MM.1S (cell line): Measurements from ENCODE around the gene COLEC11.

Experiments used
- DNase-seq: peaks from one replicate; pipeline ENCODE4 v3.0.0-alpha.2; 2015
- H2AFZ ChIP-seq: fragments of 300-600 bp; sonication (generic); 2 replicates; pipeline ENCODE4 v1.6.0; 2016; ENCODE audit warnings: antibody characterized with exemption, low read length
- H3F3A ChIP-seq: fragments of 300-600 bp; sonication (generic); 2 replicates; pipeline ENCODE4 v1.6.1; 2016; ENCODE audit warnings: mild to moderate bottlenecking, antibody characterized with exemption, low read length, moderate library complexity, mixed read lengths; ENCODE audit not compliant: insufficient read depth
- H3K27ac ChIP-seq: fragments of 300-600 bp; sonication (generic); 2 replicates; pipeline ENCODE4 v1.5.1; 2016; ENCODE audit warnings: mild to moderate bottlenecking, low read length
- H3K27me3 ChIP-seq: fragments of 300-600 bp; sonication (generic); replicated peaks from 2 replicates; pipeline ENCODE4 v1.6.0; 2016; ENCODE audit warnings: low read length; ENCODE audit not compliant: insufficient read depth
- H3K36me3 ChIP-seq: fragments of 300-600 bp; sonication (generic); replicated peaks from 2 replicates; pipeline ENCODE4 v1.6.1; 2016; ENCODE audit warnings: mild to moderate bottlenecking, low read length, mixed read lengths; ENCODE audit not compliant: insufficient read depth
- H3K4me1 ChIP-seq: fragments of 300-600 bp; sonication (generic); 2 replicates; pipeline ENCODE4 v1.6.1; 2016; ENCODE audit warnings: low read length, mixed read lengths
- H3K4me2 ChIP-seq: fragments of 300-600 bp; sonication (generic); 2 replicates; pipeline ENCODE4 v1.6.0; 2016; ENCODE audit warnings: low read depth, low read length
- H3K4me3 ChIP-seq: fragments of 300-600 bp; sonication (generic); 2 replicates; pipeline ENCODE4 v1.5.1; 2016; ENCODE audit warnings: low read length, mixed read lengths
- H3K79me2 ChIP-seq: fragments of 300-600 bp; sonication (generic); 2 replicates; pipeline ENCODE4 v1.6.1; 2016; ENCODE audit warnings: mixed run types, low read length, mixed read lengths
- H3K9ac ChIP-seq: fragments of 300-600 bp; sonication (generic); 2 replicates; pipeline ENCODE4 v1.6.1; 2016; ENCODE audit warnings: low read length, mixed read lengths
- H3K9me2 ChIP-seq: fragments of 300-600 bp; sonication (generic); replicated peaks from 2 replicates; pipeline ENCODE4 v1.6.1; 2016; ENCODE audit warnings: mild to moderate bottlenecking, low read length, mixed read lengths; ENCODE audit not compliant: insufficient read depth
- H3K9me3 ChIP-seq: fragments of 300-600 bp; sonication (generic); replicated peaks from 2 replicates; pipeline ENCODE4 v1.6.1; 2016; ENCODE audit warnings: mild to moderate bottlenecking, low read length, mixed read lengths; ENCODE audit not compliant: insufficient read depth
- H4K20me1 ChIP-seq: fragments of 300-600 bp; sonication (generic); 2 replicates; pipeline ENCODE4 v1.6.1; 2016; ENCODE audit warnings: mild to moderate bottlenecking, low read length, moderate library complexity, mixed read lengths; ENCODE audit not compliant: insufficient read depth
- EZH2 ChIP-seq: fragments of 300-600 bp; sonication (generic); optimal IDR thresholded peaks from 2 replicates; pipeline ENCODE3; 2017; ENCODE audit warnings: low read depth, mild to moderate bottlenecking, antibody characterized with exemption, low read length, mixed read lengths
- EZH2phosphoT487 ChIP-seq: fragments of 300-600 bp; sonication (generic); IDR thresholded peaks from 2 replicates; pipeline ENCODE4 v1.6.1; 2018; ENCODE audit warnings: antibody characterized with exemption, low read length
- TF ChIP-seq, protein P1 (sequence below): fragments of 300-600 bp; sonication (generic); IDR thresholded peaks from 2 replicates; pipeline ENCODE4 v1.5.1; 2016; ENCODE audit warnings: antibody characterized with exemption, low read length, mixed read lengths

COLEC11 gene

DNA sequence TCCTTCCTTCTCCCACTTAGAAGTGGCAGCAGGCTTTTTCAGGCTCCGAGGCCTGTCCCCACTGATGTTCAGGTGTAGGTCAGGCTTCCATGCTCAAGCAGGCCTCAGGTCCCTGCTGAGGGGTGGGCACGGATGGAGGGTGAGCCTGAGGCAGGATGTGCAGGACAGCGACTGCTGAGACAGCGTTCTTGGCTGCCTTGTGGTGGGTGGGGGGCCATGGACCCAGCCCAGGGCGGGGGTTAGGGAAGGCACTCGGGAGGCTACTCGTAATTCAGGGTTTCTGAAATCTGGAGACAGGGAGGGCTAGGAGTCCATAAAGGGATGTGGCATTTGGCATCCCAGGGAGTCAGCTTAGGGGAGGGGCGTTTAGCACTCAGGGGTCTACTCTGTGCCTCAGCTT lies 30.3 kb downstream of the COLEC11 start:
- Histone ChIP-seq H3F3A (no peaks in the 10 kb centered on the region), H3K27ac (no peak overlapping the region)
- no peak for DNase-seq

DNA sequence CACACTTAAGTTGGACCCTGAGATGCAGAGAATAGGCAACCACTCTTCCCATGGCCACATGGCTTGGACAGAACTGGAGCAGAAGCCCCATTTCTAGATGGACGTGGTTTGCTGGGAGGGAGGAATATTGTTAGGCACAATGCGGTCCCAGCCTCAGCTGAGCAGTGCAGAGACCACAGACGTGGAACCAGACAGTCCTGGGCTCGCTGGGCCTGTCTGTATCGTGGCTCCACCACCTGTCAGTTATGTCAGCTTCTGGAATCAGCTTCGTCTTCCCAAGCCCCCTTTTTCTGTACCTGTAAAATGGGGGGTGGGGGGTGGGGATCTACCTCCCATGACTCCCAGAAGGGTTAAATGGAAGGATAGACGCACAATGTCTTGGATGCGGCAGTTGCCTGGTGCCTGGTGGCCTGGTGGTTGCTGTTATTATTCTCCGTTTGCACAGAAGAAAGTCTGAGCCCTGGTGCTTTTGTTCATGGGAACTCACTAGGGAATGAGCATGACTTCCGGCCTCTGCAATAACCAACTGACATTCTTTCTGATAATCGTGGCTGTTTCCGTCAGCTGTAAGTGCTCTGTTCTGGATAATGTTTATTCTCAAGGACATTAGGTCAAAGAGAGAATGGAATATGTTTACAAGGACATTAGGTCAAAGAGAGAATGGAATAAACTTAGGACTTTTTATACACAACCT lies 31.4 kb downstream of the COLEC11 start:
- TF ChIP-seq, protein P1, sequence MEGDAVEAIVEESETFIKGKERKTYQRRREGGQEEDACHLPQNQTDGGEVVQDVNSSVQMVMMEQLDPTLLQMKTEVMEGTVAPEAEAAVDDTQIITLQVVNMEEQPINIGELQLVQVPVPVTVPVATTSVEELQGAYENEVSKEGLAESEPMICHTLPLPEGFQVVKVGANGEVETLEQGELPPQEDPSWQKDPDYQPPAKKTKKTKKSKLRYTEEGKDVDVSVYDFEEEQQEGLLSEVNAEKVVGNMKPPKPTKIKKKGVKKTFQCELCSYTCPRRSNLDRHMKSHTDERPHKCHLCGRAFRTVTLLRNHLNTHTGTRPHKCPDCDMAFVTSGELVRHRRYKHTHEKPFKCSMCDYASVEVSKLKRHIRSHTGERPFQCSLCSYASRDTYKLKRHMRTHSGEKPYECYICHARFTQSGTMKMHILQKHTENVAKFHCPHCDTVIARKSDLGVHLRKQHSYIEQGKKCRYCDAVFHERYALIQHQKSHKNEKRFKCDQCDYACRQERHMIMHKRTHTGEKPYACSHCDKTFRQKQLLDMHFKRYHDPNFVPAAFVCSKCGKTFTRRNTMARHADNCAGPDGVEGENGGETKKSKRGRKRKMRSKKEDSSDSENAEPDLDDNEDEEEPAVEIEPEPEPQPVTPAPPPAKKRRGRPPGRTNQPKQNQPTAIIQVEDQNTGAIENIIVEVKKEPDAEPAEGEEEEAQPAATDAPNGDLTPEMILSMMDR: no peak
- TF ChIP-seq EZH2phosphoT487 (no peak), EZH2 (no peak)
- H3K27me3 ChIP-seq: no peaks in the 10 kb centered on the region
- H3K27ac ChIP-seq: no peak overlapping the region

More for the DNA sequence above, 30.3 kb downstream of the COLEC11 start:
- Histone ChIP-seq H3K27me3 (no peaks in the 10 kb centered on the region), H3K9ac (no peak overlapping the region), H2AFZ (no peak overlapping the region), H3K9me2 (no peaks in the 10 kb centered on the region), H3K36me3 (no peaks in the 10 kb centered on the region), H3K4me2 (no peak overlapping the region), H3K4me1 (no peaks in the 10 kb centered on the region), H3K79me2 (no peaks in the 10 kb centered on the region), H4K20me1 (no peaks in the 10 kb centered on the region), H3K4me3 (no peak overlapping the region), H3K9me3 (no peaks in the 10 kb centered on the region)
- TF ChIP-seq EZH2phosphoT487: no peak
- no peak for TF ChIP-seq EZH2
- TF ChIP-seq, protein P1: no peak

DNA sequence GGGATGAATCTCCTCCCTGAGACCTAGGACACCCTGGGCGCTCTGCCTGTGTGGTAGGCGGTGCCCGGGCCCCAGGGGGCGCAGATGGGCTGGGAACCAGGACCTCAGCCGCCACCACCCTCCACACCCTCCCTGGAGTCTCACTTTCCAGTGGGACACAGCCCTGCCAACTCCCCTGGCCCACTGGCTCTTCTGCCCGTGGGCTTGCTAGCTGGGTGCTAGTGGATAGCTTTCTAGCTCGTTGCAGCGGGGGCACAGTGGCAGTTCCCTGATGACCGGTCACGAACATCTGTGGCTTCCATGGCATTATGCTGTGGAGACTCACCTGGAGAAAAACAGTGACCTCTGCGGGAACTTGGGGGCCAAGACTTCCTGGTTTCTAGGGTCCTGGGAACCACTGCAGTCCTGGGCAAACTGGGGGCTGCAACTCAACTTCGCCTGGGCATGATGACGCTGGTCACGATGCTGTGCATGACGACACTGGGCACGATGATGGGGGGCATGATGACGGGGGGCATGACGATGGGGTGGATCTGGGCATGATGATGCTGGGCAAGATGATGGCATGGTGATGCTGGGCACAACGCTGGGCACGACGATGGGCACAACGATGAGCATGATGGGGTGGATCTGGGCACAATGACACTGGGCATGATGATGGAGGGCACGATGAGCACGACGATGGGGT lies 32.0 kb downstream of the COLEC11 start:
- no peak overlapping the region for H2AFZ ChIP-seq
- no peaks in the 10 kb centered on the region for H3K4me1 ChIP-seq
- H3K36me3 ChIP-seq: no peaks in the 10 kb centered on the region
- DNase-seq: no peak
- H3K27ac ChIP-seq: no peak overlapping the region
- no peaks in the 10 kb centered on the region for H3F3A ChIP-seq
- no peaks in the 10 kb centered on the region for H4K20me1 ChIP-seq
- no peak overlapping the region for H3K4me3 ChIP-seq
- no peak overlapping the region for H3K4me2 ChIP-seq
- H3K9me3 ChIP-seq: no peaks in the 10 kb centered on the region
- no peak overlapping the region for H3K9ac ChIP-seq
- TF ChIP-seq EZH2phosphoT487: no peak
- no peak for TF ChIP-seq EZH2
- TF ChIP-seq, protein P1: no peak
- no peaks in the 10 kb centered on the region for H3K79me2 ChIP-seq
- no peaks in the 10 kb centered on the region for H3K27me3 ChIP-seq
- H3K9me2 ChIP-seq: no peaks in the 10 kb centered on the region

More for the DNA sequence above, 31.4 kb downstream of the COLEC11 start:
- Histone ChIP-seq H3F3A (no peaks in the 10 kb centered on the region), H3K9me3 (no peaks in the 10 kb centered on the region), H3K9ac (no peak overlapping the region), H3K4me3 (no peak overlapping the region), H4K20me1 (no peaks in the 10 kb centered on the region), H3K4me1 (no peaks in the 10 kb centered on the region), H3K36me3 (no peaks in the 10 kb centered on the region), H2AFZ (no peak overlapping the region), H3K4me2 (no peak overlapping the region), H3K9me2 (no peaks in the 10 kb centered on the region), H3K79me2 (no peaks in the 10 kb centered on the region)
- no peak for DNase-seq
